ENCODE measurements around the gene STX12. TPM values are rescaled to one million over a fixed set of nuclear protein-coding genes. Genes with fewer than 3 reads are reported as not detected.

The STX12 gene
- polyA plus RNA-seq, 4 donors = 34.8 to 63.3 (median 56.7) TPM

DNA sequence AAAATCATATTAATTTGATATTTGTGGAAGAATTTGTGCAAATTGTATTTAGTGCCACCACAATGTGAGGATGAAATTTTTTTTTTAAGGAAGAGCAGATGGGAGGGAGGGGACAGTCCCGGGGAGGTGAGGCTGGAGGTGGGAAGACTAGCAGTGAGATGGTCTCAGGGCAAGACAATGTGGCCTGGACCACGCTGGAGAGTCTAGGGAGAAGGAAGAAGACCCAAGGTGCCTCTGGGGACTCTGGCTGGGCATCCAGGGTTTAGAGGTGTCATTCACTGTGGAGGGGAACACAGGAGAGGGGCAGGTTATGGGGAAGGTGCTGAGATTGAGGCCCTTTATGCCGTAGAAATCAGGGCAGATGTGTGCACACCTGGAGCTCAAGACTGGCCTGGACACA lies 89.0 kb downstream of the STX12 start:
- Histone ChIP-seq H3K4me3 (ENCODE audit: low read depth in 1 of 3, low read length in 3 of 3) (no peak overlapping the region), H3K9me3 (ENCODE audit: control insufficient read depth in 2 of 2, insufficient read depth in 1 of 2, low read depth in 1 of 2, low read length in 1 of 2) (no peaks in the 10 kb centered on the region), H3K27me3 (ENCODE audit: control insufficient read depth in 3 of 3, insufficient read depth in 3 of 3, low read length in 3 of 3) (no peaks in the 10 kb centered on the region), H3K27ac (ENCODE audit: low read depth in 1 of 3, low read length in 2 of 3) (no peak overlapping the region), H3K36me3 (ENCODE audit: control insufficient read depth in 3 of 3, insufficient read depth in 2 of 3, low read depth in 1 of 3, low read length in 3 of 3) (peaks cover 0 to 2% (median 0%) of the 10 kb centered on the region in 3 donors), H3K4me1 (ENCODE audit: control insufficient read depth in 3 of 3, insufficient read depth in 2 of 3, low read depth in 1 of 3, low read length in 2 of 3) (no peaks in the 10 kb centered on the region)
- FAIRE-seq (no peak), DNase-seq (no peak)
- 72 to 88% (median 84%) methylated on average over 3 of the region's 3 CpGs for WGBS, 3 donors

DNA sequence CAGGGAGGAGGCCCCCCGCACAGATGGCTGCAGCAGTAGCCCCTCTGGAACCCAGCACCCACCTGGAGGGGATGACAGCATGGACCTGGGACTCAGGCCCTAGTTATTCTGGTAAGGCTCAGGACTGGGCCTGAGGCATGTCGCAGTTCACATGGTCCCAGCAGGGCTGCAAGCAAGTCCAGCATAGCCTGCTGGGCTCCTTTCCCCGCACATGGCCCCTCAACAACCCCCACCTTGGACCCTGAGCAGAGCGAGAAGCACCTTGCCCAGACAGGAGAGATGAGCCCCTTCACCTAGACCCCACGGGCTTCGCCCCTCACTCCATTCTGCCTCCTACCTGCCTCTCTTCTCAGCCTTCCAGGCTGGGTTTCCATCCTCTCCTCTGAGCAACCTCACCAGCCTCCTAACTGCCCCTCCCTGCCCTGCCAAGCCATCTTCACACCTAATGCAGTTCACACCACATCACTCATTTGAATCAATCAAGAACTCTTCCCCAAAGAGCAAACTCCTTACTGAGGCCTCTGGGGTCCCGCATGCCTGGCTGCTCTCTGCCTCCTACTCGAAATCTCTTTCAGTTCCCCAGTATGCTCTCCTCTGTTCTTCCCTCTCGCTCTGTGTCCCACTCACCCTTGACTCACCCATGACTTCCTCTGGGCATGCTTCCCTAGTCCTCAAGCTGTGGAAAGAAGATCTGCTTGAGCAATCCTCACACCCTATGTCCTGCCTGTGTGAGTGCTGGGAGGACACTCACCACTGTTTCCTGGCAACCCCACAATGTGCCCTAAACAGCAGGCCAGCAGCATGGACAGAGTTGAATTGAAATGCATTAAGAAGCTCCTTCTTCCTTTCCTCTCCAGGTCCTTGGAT lies 89.9 kb downstream of the STX12 start:
- FAIRE-seq (no peak), DNase-seq (no peak)
- WGBS, 3 donors = 86 to 95% (median 90%) methylated on average over 8 to 9 of the region's 9 CpGs
- no peaks in the 10 kb centered on the region for H3K9me3 ChIP-seq (ENCODE audit: control insufficient read depth in 2 of 2, insufficient read depth in 1 of 2, low read depth in 1 of 2, low read length in 1 of 2)
- H3K36me3 ChIP-seq (ENCODE audit: control insufficient read depth in 3 of 3, insufficient read depth in 2 of 3, low read depth in 1 of 3, low read length in 3 of 3) = peaks cover 0 to 2% (median 0%) of the 10 kb centered on the region in 3 donors
- peak overlapping the region in 1 of 3 donors; percentile 73 for H3K27ac ChIP-seq (ENCODE audit: low read depth in 1 of 3, low read length in 2 of 3)
- no peaks in the 10 kb centered on the region for H3K27me3 ChIP-seq (ENCODE audit: control insufficient read depth in 3 of 3, insufficient read depth in 3 of 3, low read length in 3 of 3)
- H3K4me3 ChIP-seq (ENCODE audit: low read depth in 1 of 3, low read length in 3 of 3) = no peak overlapping the region
- H3K4me1 ChIP-seq (ENCODE audit: control insufficient read depth in 3 of 3, insufficient read depth in 2 of 3, low read depth in 1 of 3, low read length in 2 of 3) = no peaks in the 10 kb centered on the region

DNA sequence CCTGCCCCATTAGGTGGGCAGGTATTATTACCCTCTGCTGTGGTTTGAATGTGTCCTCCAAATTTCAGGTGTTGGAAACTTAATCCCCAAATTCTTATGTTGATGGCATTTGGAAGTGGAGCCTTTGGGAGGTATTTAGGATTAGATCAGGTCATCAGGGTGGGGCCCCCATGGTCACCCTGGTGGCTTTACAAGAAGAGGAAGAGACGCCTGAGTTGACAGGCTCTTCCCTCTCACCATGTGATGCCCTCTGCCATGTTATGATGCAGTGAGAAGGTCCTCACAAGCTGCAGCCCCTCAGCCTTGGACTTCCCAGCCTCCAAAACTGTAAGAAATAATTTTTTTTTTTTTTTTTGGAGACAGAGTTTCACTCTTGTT lies 90.5 kb downstream of the STX12 start:
- DNase-seq (no peak), FAIRE-seq (no peak)

DNA sequence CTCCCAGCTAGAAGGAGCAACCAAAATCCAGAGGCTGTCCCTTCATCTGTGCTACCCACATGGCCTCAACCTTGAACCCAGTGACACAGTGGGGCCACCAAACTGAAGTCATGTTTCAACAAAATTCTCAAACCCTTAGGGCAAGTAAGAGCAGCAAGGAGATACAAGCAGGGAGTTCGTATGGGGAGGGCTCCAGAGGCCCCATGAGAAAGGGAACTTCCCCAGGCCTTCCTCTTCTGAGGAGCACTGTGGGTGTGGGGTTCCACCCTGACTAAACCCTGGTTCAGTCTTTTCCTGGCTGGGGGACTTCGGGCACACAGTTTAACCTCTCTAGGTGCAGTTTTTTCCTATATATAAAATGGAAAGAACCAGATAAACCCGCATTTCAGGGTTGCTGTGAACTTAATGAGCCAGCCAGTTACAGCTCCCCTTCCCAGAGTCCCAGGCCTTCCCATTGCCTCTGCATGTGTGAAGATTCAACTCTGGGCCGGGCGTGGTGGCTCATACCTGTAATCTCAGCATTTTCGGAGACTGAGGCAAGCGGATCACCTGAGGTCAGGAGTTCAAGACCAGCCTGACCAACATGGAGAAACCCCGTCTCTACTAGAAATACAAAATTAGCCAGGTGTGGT lies 91.4 kb downstream of the STX12 start:
- WGBS, 3 donors = 75 to 80% (median 76%) methylated on average over 8 of the region's 8 CpGs
- no peaks in the 10 kb centered on the region for H3K9me3 ChIP-seq (ENCODE audit: control insufficient read depth in 2 of 2, insufficient read depth in 1 of 2, low read depth in 1 of 2, low read length in 1 of 2)
- DNase-seq (no peak), FAIRE-seq (no peak)
- H3K27ac ChIP-seq (ENCODE audit: low read depth in 1 of 3, low read length in 2 of 3) = peak overlapping the region in 1 of 3 donors; percentile 37
- no peak overlapping the region for H3K4me3 ChIP-seq (ENCODE audit: low read depth in 1 of 3, low read length in 3 of 3)
- H3K27me3 ChIP-seq (ENCODE audit: control insufficient read depth in 3 of 3, insufficient read depth in 3 of 3, low read length in 3 of 3) = no peaks in the 10 kb centered on the region
- H3K36me3 ChIP-seq (ENCODE audit: control insufficient read depth in 3 of 3, insufficient read depth in 2 of 3, low read depth in 1 of 3, low read length in 3 of 3) = peaks cover 0 to 2% (median 0%) of the 10 kb centered on the region in 3 donors
- H3K4me1 ChIP-seq (ENCODE audit: control insufficient read depth in 3 of 3, insufficient read depth in 2 of 3, low read depth in 1 of 3, low read length in 2 of 3) = no peaks in the 10 kb centered on the region

More for the DNA sequence above, 90.5 kb downstream of the STX12 start:
- peak overlapping the region in 1 of 3 donors; percentile 46 for H3K27ac ChIP-seq (ENCODE audit: low read depth in 1 of 3, low read length in 2 of 3)
- H3K27me3 ChIP-seq (ENCODE audit: control insufficient read depth in 3 of 3, insufficient read depth in 3 of 3, low read length in 3 of 3) = no peaks in the 10 kb centered on the region
- WGBS, 3 donors = 82 to 100% (median 100%) methylated on average over 1 of the region's 1 CpG
- H3K9me3 ChIP-seq (ENCODE audit: control insufficient read depth in 2 of 2, insufficient read depth in 1 of 2, low read depth in 1 of 2, low read length in 1 of 2) = no peaks in the 10 kb centered on the region
- no peak overlapping the region for H3K4me3 ChIP-seq (ENCODE audit: low read depth in 1 of 3, low read length in 3 of 3)
- H3K4me1 ChIP-seq (ENCODE audit: control insufficient read depth in 3 of 3, insufficient read depth in 2 of 3, low read depth in 1 of 3, low read length in 2 of 3) = no peaks in the 10 kb centered on the region
- H3K36me3 ChIP-seq (ENCODE audit: control insufficient read depth in 3 of 3, insufficient read depth in 2 of 3, low read depth in 1 of 3, low read length in 3 of 3) = peaks cover 0 to 2% (median 0%) of the 10 kb centered on the region in 3 donors

DNA sequence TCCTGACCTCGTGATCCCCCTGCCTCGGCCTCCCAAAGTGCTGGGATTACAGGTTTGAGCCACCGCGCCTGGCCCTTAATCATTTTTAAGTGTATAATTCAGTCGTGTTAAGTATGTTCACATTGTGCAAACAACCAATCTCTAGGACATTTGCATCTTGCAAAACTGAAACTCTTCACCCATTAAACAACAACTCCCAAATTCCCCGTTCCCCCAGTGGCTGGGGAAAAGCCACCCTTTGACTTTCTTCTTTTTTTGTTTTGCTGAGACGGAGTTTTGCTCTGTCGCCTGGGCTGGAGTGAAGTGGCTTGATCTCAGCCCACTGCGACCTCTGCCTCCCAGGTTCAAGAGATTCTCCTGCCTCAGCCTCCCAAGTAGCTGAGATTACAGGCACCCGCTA lies 92.8 kb downstream of the STX12 start:
- Histone ChIP-seq H3K27ac (ENCODE audit: low read depth in 1 of 3, low read length in 2 of 3) (no peak overlapping the region), H3K27me3 (ENCODE audit: control insufficient read depth in 3 of 3, insufficient read depth in 3 of 3, low read length in 3 of 3) (no peaks in the 10 kb centered on the region), H3K9me3 (ENCODE audit: control insufficient read depth in 2 of 2, insufficient read depth in 1 of 2, low read depth in 1 of 2, low read length in 1 of 2) (no peaks in the 10 kb centered on the region), H3K36me3 (ENCODE audit: control insufficient read depth in 3 of 3, insufficient read depth in 2 of 3, low read depth in 1 of 3, low read length in 3 of 3) (no peaks in the 10 kb centered on the region), H3K4me1 (ENCODE audit: control insufficient read depth in 3 of 3, insufficient read depth in 2 of 3, low read depth in 1 of 3, low read length in 2 of 3) (no peaks in the 10 kb centered on the region), H3K4me3 (ENCODE audit: low read depth in 1 of 3, low read length in 3 of 3) (no peak overlapping the region)
- WGBS, 3 donors = 89 to 95% (median 89%) methylated on average over 10 of the region's 10 CpGs
- no peak for FAIRE-seq
- DNase-seq = no peak

DNA sequence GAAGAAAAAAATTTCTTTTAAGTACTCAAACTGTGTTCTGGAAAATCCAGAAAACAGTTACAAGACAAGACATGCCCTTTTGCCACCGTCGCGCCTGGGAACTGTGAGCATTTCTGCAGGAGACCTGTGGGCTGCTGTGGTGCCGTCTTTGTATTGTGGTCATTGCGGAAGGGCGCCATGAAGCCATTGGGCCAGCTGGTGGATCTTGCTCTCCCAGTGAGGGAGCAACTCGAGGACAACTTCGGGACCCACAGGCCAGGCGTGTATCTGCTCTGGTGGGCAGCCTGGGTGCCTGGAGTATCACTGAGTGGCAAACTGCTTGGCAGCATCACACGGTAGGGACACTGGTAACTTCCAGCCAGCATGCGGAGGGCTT lies 95.5 kb downstream of the STX12 start:
- WGBS, 3 donors = 86 to 90% (median 88%) methylated on average over 11 of the region's 11 CpGs
- peaks cover 0 to 2% (median 0%) of the 10 kb centered on the region in 3 donors for H3K4me1 ChIP-seq (ENCODE audit: control insufficient read depth in 3 of 3, insufficient read depth in 2 of 3, low read depth in 1 of 3, low read length in 2 of 3)
- peak overlapping the region in 2 of 3 donors; percentile 70 to 71 for H3K27ac ChIP-seq (ENCODE audit: low read depth in 1 of 3, low read length in 2 of 3)
- peaks cover 0 to 14% (median 0%) of the 10 kb centered on the region in 3 donors for H3K27me3 ChIP-seq (ENCODE audit: control insufficient read depth in 3 of 3, insufficient read depth in 3 of 3, low read length in 3 of 3)
- H3K9me3 ChIP-seq (ENCODE audit: control insufficient read depth in 2 of 2, insufficient read depth in 1 of 2, low read depth in 1 of 2, low read length in 1 of 2) = peaks cover 0 to 3% of the 10 kb centered on the region in 2 donors
- FAIRE-seq = no peak
- no peak overlapping the region for H3K4me3 ChIP-seq (ENCODE audit: low read depth in 1 of 3, low read length in 3 of 3)
- no peak for DNase-seq
- no peaks in the 10 kb centered on the region for H3K36me3 ChIP-seq (ENCODE audit: control insufficient read depth in 3 of 3, insufficient read depth in 2 of 3, low read depth in 1 of 3, low read length in 3 of 3)

DNA sequence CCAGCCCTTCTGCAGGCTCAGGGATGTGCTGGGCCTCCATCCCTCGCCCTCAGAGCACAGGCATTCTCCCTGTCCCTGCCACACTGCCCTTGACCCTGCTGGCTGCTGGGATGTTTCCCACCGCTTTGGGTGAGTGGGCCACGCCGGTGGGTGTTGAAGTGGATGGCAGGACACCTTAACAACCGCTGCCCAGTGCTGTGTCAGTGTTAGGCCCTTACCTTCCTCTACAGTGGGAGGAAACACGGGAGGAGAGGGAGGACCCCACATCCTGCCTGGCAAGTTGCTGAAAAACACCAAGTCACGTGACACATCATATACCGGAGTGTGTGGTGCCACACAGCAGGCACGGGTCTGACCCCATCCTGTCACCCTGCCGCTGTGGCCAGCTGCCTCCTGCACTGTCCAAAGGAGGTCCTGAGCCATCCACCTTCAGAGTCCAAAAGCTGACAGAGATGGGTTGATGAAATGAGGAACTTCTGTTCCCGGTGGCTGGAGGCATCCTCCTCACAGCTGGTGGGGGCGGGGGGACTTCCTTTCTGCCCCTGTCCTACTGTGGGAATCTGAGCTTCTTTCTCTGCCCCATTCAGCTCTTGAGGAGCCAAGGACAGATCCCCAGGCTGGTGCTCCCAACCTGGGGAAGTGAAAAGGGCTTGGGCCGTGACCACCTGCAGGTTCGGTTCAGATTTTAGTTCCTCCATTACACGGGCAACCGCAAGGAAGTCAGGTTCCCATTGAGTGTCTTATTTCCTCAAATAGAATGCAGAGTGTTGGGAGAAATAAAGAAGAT lies 96.1 kb downstream of the STX12 start:
- no peak overlapping the region for H3K4me3 ChIP-seq (ENCODE audit: low read depth in 1 of 3, low read length in 3 of 3)
- H3K27ac ChIP-seq (ENCODE audit: low read depth in 1 of 3, low read length in 2 of 3) = peak overlapping the region in 2 of 3 donors; percentile 70 to 71
- 50 to 65% (median 58%) methylated on average over 15 to 16 of the region's 16 CpGs for WGBS, 3 donors
- peaks cover 0 to 14% (median 0%) of the 10 kb centered on the region in 3 donors for H3K27me3 ChIP-seq (ENCODE audit: control insufficient read depth in 3 of 3, insufficient read depth in 3 of 3, low read length in 3 of 3)
- DNase-seq (peak in 1 of 2 donors; percentile 51), FAIRE-seq (no peak)
- peaks cover 0 to 3% of the 10 kb centered on the region in 2 donors for H3K9me3 ChIP-seq (ENCODE audit: control insufficient read depth in 2 of 2, insufficient read depth in 1 of 2, low read depth in 1 of 2, low read length in 1 of 2)
- H3K36me3 ChIP-seq (ENCODE audit: control insufficient read depth in 3 of 3, insufficient read depth in 2 of 3, low read depth in 1 of 3, low read length in 3 of 3) = no peaks in the 10 kb centered on the region
- peaks cover 0 to 2% (median 0%) of the 10 kb centered on the region in 3 donors for H3K4me1 ChIP-seq (ENCODE audit: control insufficient read depth in 3 of 3, insufficient read depth in 2 of 3, low read depth in 1 of 3, low read length in 2 of 3)

DNA sequence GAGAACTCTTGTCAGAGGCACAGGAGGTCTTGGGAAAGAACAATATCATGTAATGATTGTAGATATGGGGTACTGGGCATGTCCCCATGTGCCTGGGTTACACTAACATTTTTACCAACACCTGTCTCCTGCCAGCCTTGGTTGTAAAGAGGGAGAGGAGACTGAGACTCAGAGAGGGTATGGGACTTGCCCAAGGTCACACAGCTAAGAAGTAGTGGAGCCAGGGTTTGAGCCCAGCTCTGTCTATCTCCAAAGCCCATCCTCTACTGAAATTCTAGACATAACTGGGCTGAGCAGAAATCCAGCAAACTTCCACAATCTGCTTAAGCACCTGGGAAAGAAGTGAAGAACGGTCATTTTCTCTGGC lies 96.7 kb downstream of the STX12 start:
- FAIRE-seq (no peak), DNase-seq (no peak)
- WGBS, 3 donors = 67 to 83% (median 69%) methylated on average over 1 of the region's 1 CpG
- Histone ChIP-seq H3K4me3 (ENCODE audit: low read depth in 1 of 3, low read length in 3 of 3) (no peak overlapping the region), H3K4me1 (ENCODE audit: control insufficient read depth in 3 of 3, insufficient read depth in 2 of 3, low read depth in 1 of 3, low read length in 2 of 3) (peaks cover 0 to 2% (median 0%) of the 10 kb centered on the region in 3 donors), H3K9me3 (ENCODE audit: control insufficient read depth in 2 of 2, insufficient read depth in 1 of 2, low read depth in 1 of 2, low read length in 1 of 2) (peaks cover 0 to 3% of the 10 kb centered on the region in 2 donors), H3K27me3 (ENCODE audit: control insufficient read depth in 3 of 3, insufficient read depth in 3 of 3, low read length in 3 of 3) (peaks cover 0 to 14% (median 0%) of the 10 kb centered on the region in 3 donors), H3K36me3 (ENCODE audit: control insufficient read depth in 3 of 3, insufficient read depth in 2 of 3, low read depth in 1 of 3, low read length in 3 of 3) (no peaks in the 10 kb centered on the region), H3K27ac (ENCODE audit: low read depth in 1 of 3, low read length in 2 of 3) (peak overlapping the region in 1 of 3 donors; percentile 70)

All from small intestine (tissue), 7 donors.